H9 (cell line): ENCODE results near the gene PDS5B. TPM values are rescaled to one million over a fixed set of nuclear protein-coding genes. Genes with fewer than 3 reads are reported as not detected.
A peak's percentile ranks its signal among the peaks of the same experiment; 100 is the strongest.

Experiments
- DNase-seq: peaks from one replicate; pipeline ENCODE4 v3.0.0-alpha.2; 2017
- H2AFZ ChIP-seq: one replicate; pipeline ENCODE4 v1.6.1; 2013; ENCODE audit warnings: mild to moderate bottlenecking, low read length, control low read depth, moderate library complexity
- H2AK5ac ChIP-seq: 2 replicates; pipeline ENCODE4 v1.6.1; 2013; ENCODE audit warnings: low read length, control low read depth, mixed read lengths; ENCODE audit not compliant: insufficient read length
- H2BK120ac ChIP-seq: one replicate; pipeline ENCODE4 v1.6.1; 2013; ENCODE audit warnings: low read depth, mild to moderate bottlenecking, low read length, control low read depth, inconsistent platforms; ENCODE audit not compliant: poor library complexity, severe bottlenecking
- H2BK12ac ChIP-seq: 2 replicates; pipeline ENCODE4 v1.6.1; 2013; ENCODE audit warnings: low read length, control low read depth, mixed read lengths, low read depth; ENCODE audit not compliant: insufficient read length
- H2BK15ac ChIP-seq: 2 replicates; pipeline ENCODE4 v1.6.1; 2013; ENCODE audit warnings: low read depth, low read length, control low read depth
- H2BK20ac ChIP-seq: one replicate; pipeline ENCODE4 v1.6.1; 2013; ENCODE audit warnings: low read depth, mild to moderate bottlenecking, low read length, control low read depth, inconsistent platforms; ENCODE audit not compliant: poor library complexity, severe bottlenecking
- H2BK5ac ChIP-seq: 2 replicates; pipeline ENCODE4 v1.6.1; 2013; ENCODE audit warnings: low read length, control low read depth, mixed read lengths; ENCODE audit not compliant: insufficient read length
- H3K14ac ChIP-seq: 2 replicates; pipeline ENCODE4 v1.6.1; 2013; ENCODE audit warnings: low read length, control low read depth; ENCODE audit not compliant: insufficient read depth
- H3K18ac ChIP-seq: 2 replicates; pipeline ENCODE4 v1.6.1; 2013; ENCODE audit warnings: low read depth, mild to moderate bottlenecking, mixed read lengths, low read length, control low read depth; ENCODE audit not compliant: insufficient read length
- H3K23ac ChIP-seq: 2 replicates; pipeline ENCODE4 v1.6.1; 2013; ENCODE audit warnings: low read length, control low read depth, mixed read lengths, low read depth; ENCODE audit not compliant: insufficient read length
- H3K23me2 ChIP-seq: 2 replicates; pipeline ENCODE4 v1.6.1; 2013; ENCODE audit warnings: low read depth, mild to moderate bottlenecking, mixed read lengths, low read length, control low read depth; ENCODE audit not compliant: insufficient read length, poor library complexity, severe bottlenecking
- H3K27ac ChIP-seq: 2 replicates; pipeline ENCODE4 v1.5.1; 2013; ENCODE audit warnings: low read length, control low read depth, mixed read lengths, low read depth; ENCODE audit not compliant: insufficient read length
- H3K27me3 ChIP-seq: 2 replicates; pipeline ENCODE4 v1.6.1; 2013; ENCODE audit warnings: low read length, control low read depth, inconsistent platforms; ENCODE audit not compliant: insufficient read depth
- H3K4ac ChIP-seq: 2 replicates; pipeline ENCODE4 v1.6.1; 2013; ENCODE audit warnings: low read depth, mild to moderate bottlenecking, control low read depth, inconsistent platforms, low read length, moderate library complexity
- H3K4me1 ChIP-seq: 2 replicates; pipeline ENCODE4 v1.6.1; 2013; ENCODE audit warnings: low read length, control low read depth, inconsistent platforms; ENCODE audit not compliant: insufficient read depth
- H3K4me2 ChIP-seq: 2 replicates; pipeline ENCODE4 v1.6.1; 2013; ENCODE audit warnings: low read length, control low read depth, mixed read lengths; ENCODE audit not compliant: insufficient read length, insufficient read depth
- H3K56ac ChIP-seq: 2 replicates; pipeline ENCODE4 v1.6.1; 2013; ENCODE audit warnings: low read depth, mild to moderate bottlenecking, mixed read lengths, low read length, control low read depth; ENCODE audit not compliant: insufficient read length
- H3K79me1 ChIP-seq: 2 replicates; pipeline ENCODE4 v1.6.1; 2013; ENCODE audit warnings: low read depth, mild to moderate bottlenecking, moderate library complexity, low read length, control low read depth, inconsistent platforms; ENCODE audit not compliant: insufficient read depth, poor library complexity, severe bottlenecking
- H3K79me2 ChIP-seq: 2 replicates; pipeline ENCODE4 v1.6.1; 2013; ENCODE audit warnings: low read length, control low read depth, inconsistent platforms; ENCODE audit not compliant: insufficient read depth
- H3K9ac ChIP-seq: 2 replicates; pipeline ENCODE4 v1.6.1; 2013; ENCODE audit warnings: low read length, control low read depth, mixed read lengths; ENCODE audit not compliant: insufficient read length; ENCODE audit errors: extremely low read depth
- H3K9me3 ChIP-seq: one replicate; pipeline ENCODE4 v1.6.1; 2013; ENCODE audit warnings: low read depth, low read length, inconsistent platforms; ENCODE audit not compliant: control insufficient read depth
- H3T11ph ChIP-seq: one replicate; pipeline ENCODE4 v1.6.1; 2013; ENCODE audit warnings: mild to moderate bottlenecking, low read length, control low read depth, inconsistent platforms
- H4K20me1 ChIP-seq: one replicate; pipeline ENCODE4 v1.6.1; 2013; ENCODE audit not compliant: control insufficient read depth, insufficient read length, insufficient read depth
- H4K5ac ChIP-seq: 2 replicates; pipeline ENCODE4 v1.6.1; 2013; ENCODE audit warnings: low read depth, mild to moderate bottlenecking, mixed read lengths, low read length, control low read depth; ENCODE audit not compliant: insufficient read length
- H4K8ac ChIP-seq: replicated peaks from 2 replicates; pipeline ENCODE4 v1.6.1; 2013; ENCODE audit warnings: low read length, control low read depth, mixed read lengths, low read depth; ENCODE audit not compliant: insufficient read length
- H4K91ac ChIP-seq: 2 replicates; pipeline ENCODE4 v1.6.1; 2013; ENCODE audit warnings: low read depth, mild to moderate bottlenecking, moderate library complexity, mixed read lengths, low read length, control low read depth; ENCODE audit not compliant: insufficient read length
- H3K27ac Mint-ChIP-seq, 3 experiments: 2 replicates in 2 of 3; 3 replicates in 1 of 3; pipeline ENCODE4 v1.8.0; 2020 to 2021; ENCODE audit warnings: mixed read lengths in 3 of 3, mild to moderate bottlenecking in 1 of 3, moderate library complexity in 1 of 3
- H3K27me3 Mint-ChIP-seq: 2 replicates; pipeline ENCODE4 v1.8.0; 2021; ENCODE audit warnings: low read depth, mild to moderate bottlenecking, moderate library complexity, mixed read lengths
- H3K36me3 Mint-ChIP-seq, 3 experiments: 2 replicates in 2 of 3; 3 replicates in 1 of 3; pipeline ENCODE4 v1.8.0; 2020 to 2021; ENCODE audit warnings: low read depth in 3 of 3, mixed read lengths in 3 of 3; ENCODE audit not compliant: insufficient read depth in 1 of 3
- H3K4me1 Mint-ChIP-seq, 2 experiments: 2 replicates each; pipeline ENCODE4 v1.8.0; 2020; ENCODE audit warnings: mixed read lengths in 2 of 2
- H3K4me3 Mint-ChIP-seq, 2 experiments: 2 replicates in 1 of 2; 3 replicates in 1 of 2; pipeline ENCODE4 v1.8.0; 2020 to 2021; ENCODE audit warnings: mild to moderate bottlenecking in 2 of 2, mixed read lengths in 2 of 2, moderate library complexity in 1 of 2
- H3K9me3 Mint-ChIP-seq, 2 experiments: 2 replicates in 1 of 2; 3 replicates in 1 of 2; pipeline ENCODE4 v1.8.0; 2020; ENCODE audit warnings: mild to moderate bottlenecking in 2 of 2, mixed read lengths in 2 of 2, moderate library complexity in 1 of 2
- WGBS: extraction: QIAGEN DNeasy Blood & Tissue Kit; methylation state at CpG from one replicate; pipeline ENCODE4 v1.1.7; 2013; ENCODE audit warnings: missing lambda C conversion rate, low lambda C conversion rate, mixed read lengths; ENCODE audit not compliant: insufficient read length; ENCODE audit errors: extremely low coverage; 5-methylcytosine and 5-hydroxymethylcytosine counted together
- total RNA-seq: library from RNA; stranded (reverse); gene quantifications from 2 replicates; pipeline ENCODE4 v1.2.1, GENCODE V29; 2021
- TF ChIP-seq, protein P1 (sequence below): fragments of 200-600 bp; sonication (generic); conservative IDR thresholded peaks from 3 replicates; pipeline ENCODE4 v1.8.0; 2021; ENCODE audit warnings: antibody characterized with exemption, mild to moderate bottlenecking

PDS5B gene
- total RNA-seq, 1 experiment from 2014 or later = 50.0 TPM

- Histone ChIP-seq H4K8ac (no peak overlapping the region), H3K79me2 (no peaks in the 10 kb centered on the region), H4K20me1 (no peaks in the 10 kb centered on the region), H4K91ac (no peak overlapping the region), H2AK5ac (no peak overlapping the region), H3T11ph (no peak overlapping the region), H3K14ac (no peak overlapping the region), H3K23me2 (no peaks in the 10 kb centered on the region), H3K9me3 (no peaks in the 10 kb centered on the region), H3K9ac (no peak overlapping the region), H3K56ac (no peak overlapping the region), H3K27ac (no peak overlapping the region), H3K4me1 (no peaks in the 10 kb centered on the region), H3K27me3 (no peaks in the 10 kb centered on the region), H3K79me1 (no peaks in the 10 kb centered on the region), H2BK12ac (no peak overlapping the region), H2BK15ac (no peak overlapping the region), H2BK5ac (no peak overlapping the region), H4K5ac (no peak overlapping the region), H2BK120ac (no peak overlapping the region), H3K4me2 (no peak overlapping the region), H2AFZ (peak overlapping the region; percentile 56), H2BK20ac (no peak overlapping the region), H3K4ac (no peak overlapping the region), H3K23ac (no peak overlapping the region), H3K18ac (no peak overlapping the region)
- Mint-ChIP-seq H3K36me3 (0 out of 7 replicates have a peak, but pooled peaks cover 0 to 4% (median 0%) of the 10 kb centered on the region in 3 experiments), H3K4me1 (peaks cover 6 to 7% of the 10 kb centered on the region in 2 experiments), H3K27ac (peak overlapping the region in 1 of 3 experiments; percentile 88; a peak in 1 of 7 replicates), H3K9me3 (no peaks in the 10 kb centered on the region), H3K4me3 (no peak overlapping the region), H3K27me3 (no peaks in the 10 kb centered on the region; the same call in none of the 2 replicates)
- no peak for DNase-seq
- TF ChIP-seq, protein P1, sequence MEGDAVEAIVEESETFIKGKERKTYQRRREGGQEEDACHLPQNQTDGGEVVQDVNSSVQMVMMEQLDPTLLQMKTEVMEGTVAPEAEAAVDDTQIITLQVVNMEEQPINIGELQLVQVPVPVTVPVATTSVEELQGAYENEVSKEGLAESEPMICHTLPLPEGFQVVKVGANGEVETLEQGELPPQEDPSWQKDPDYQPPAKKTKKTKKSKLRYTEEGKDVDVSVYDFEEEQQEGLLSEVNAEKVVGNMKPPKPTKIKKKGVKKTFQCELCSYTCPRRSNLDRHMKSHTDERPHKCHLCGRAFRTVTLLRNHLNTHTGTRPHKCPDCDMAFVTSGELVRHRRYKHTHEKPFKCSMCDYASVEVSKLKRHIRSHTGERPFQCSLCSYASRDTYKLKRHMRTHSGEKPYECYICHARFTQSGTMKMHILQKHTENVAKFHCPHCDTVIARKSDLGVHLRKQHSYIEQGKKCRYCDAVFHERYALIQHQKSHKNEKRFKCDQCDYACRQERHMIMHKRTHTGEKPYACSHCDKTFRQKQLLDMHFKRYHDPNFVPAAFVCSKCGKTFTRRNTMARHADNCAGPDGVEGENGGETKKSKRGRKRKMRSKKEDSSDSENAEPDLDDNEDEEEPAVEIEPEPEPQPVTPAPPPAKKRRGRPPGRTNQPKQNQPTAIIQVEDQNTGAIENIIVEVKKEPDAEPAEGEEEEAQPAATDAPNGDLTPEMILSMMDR = no peak
- WGBS = no CpG with 5 or more reads among the region's 3 CpGs
Observed at GRCh38 chr13:32802159-32802558, 215.9 kb downstream of the PDS5B start.
